Gastroesophageal sphincter (tissue), 3 donors: Measurements from ENCODE around the gene AGBL5.

Experiments
- CTCF ChIP-seq, 4 experiments: fragments of 200-600 bp in 2 of 4; fragments of 450-650 bp in 2 of 4; sonication (generic) in 1 of 4; IDR thresholded peaks; one replicate each; pipeline ENCODE4 v1.5.1; 2017 to 2019; ENCODE audit warnings: antibody characterized with exemption in 4 of 4, mild to moderate bottlenecking in 2 of 4, moderate library complexity in 2 of 4
- EP300 ChIP-seq: sonication (generic); formaldehyde crosslinking; IDR thresholded peaks from one replicate; pipeline ENCODE4 v1.6.1; 2017; ENCODE audit warnings: antibody characterized with exemption, mild to moderate bottlenecking
- POLR2A ChIP-seq, 2 donors: fragments of 450-650 bp; IDR thresholded peaks; one replicate each; pipeline ENCODE4 v1.6.1; 2017; ENCODE audit warnings: antibody characterized with exemption in 2 of 2, mild to moderate bottlenecking in 2 of 2, moderate library complexity in 1 of 2

GRCh38 chr2:27001950-27002349 is 49.5 kb upstream of the AGBL5 start:
- TF ChIP-seq CTCF (IDR thresholded peaks at IDR 0.05) = no peak
- no peak for TF ChIP-seq POLR2A (IDR thresholded peaks at IDR 0.05)
- no peak for TF ChIP-seq EP300
